ENCODE measurements around the gene MICAL3.
"Not testable (repeated sequence)": the region's sequence is repeated elsewhere in the genome, so short reads cannot be mapped to it uniquely, and the experiment has no call there.

Gene MICAL3

GRCh38 chr22:18028817-18029527 is 4.6 kb upstream of the MICAL3 start:
- DNase-seq = no peak

DNA sequence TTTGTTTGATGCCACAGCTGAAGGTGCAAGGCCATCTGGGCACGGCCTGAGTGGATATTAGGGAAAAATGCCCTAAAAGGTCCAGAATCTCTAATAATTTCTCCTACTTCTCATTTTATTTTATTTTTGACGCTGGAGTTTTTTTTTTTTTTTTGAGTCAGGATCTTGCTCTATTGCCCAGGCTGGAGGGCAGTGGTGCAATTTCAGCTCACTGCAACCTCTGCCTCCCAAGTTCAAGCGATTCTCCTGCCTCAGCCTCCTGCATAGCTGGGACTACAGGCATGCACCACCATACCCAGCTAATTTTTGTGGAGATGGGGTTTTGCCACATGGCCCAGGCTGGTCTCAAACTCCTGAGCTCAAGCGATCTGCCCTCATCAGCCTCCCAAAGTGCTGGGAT is 1.5 kb upstream of the MICAL3 start:
- DNase-seq = not testable (repeated sequence)

DNA sequence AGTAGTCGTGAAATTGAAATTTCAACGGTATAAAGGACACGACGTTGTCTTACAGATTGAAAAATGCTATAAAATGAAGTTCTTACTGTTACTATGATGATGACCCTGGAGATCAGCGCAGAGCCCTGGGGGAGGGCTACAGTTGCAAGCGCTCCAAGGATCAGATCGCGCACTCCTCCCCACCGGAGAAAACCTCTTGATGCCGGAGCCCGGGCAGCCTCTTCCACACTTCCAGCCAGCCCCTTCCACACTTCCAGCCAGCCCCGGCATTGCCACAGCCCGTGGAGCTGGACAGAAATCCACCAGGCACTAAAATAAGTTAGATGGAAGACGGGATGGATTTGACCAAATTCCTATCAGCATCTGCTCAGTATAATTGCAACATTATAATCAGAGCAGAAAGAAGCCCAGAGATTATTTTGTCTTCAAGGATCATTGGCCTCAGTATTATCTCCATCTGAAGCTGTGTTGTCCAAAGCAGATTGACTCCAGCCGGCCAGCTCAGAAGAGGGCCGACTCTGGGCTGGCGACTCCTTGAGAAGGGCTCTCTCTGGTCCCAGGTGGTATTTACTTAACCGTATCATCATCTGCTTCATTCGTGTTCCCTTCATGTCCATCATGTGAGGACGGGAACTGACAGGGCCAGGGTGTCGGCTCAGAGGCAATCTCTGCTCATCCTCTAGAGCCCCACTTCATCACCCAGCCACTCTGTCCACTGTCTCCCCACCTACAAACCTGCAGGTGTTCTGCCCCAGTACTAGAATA is 777 bp upstream of the MICAL3 start:
- DNase-seq = no peak

DNA sequence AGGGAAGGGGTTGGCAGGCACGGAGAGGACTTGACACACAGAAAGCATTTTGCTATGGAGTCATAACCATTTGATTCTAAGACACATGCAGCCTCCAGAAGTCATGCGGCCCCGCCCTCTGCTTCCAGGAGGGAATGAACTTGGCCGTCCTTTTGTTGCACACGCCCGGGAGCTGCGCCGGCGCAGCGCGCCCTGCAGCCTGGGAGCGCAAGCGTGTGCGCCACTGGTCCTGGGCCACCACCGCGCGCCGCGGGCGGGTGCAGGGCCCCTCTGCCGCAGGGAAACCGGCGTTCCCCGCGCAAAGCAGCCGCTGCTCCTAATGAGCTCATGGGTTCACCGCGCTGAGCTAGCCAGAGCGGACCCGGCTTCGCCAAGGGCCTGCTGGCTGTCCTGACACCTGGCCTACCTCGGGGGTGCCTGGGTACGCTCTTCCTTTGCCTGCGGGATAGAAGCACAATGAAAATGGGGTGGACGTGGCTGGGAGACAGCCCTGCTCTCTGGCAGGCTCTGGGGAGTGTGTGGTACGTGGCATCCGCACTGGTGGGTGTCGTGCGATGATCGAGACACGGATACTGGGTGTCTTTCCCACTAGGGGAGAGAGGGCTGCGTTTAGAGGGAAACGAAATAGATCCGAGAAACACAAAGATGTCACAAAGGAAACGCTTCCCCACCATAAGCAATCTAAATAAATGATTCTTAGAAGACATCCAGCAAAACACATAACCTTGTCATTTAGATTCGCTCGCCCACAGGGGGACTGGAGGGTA is 669 bp downstream of the MICAL3 start:
- peak; percentile 67 for DNase-seq

- no peak for DNase-seq
Measured at GRCh38 chr22:18022876-18023275, 1.5 kb downstream of the MICAL3 start.

- no peak for DNase-seq
Measured at GRCh38 chr22:18021431-18021830, 2.9 kb downstream of the MICAL3 start.

DNA sequence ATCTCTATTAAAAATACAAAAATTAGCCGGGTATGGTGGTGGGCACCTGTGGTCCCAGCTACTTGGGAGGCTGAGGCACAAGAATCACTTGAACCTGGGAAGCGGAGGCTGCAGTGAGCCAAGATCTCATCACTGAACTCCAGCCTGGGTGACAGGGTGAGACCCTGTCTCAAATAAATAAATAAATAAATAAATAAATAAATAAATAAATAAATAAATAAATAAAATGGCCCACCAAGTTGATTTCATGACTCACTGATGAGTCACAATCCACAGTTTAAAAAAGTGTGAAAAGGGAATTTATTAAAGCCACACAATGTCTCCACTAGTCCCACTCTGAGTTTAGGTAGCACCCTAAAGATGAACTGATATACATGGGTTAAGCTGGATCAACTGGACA is 3.6 kb downstream of the MICAL3 start:
- not testable (repeated sequence) for DNase-seq

- DNase-seq = no peak
Measured at GRCh38 chr22:18013947-18014346, 10.4 kb downstream of the MICAL3 start.

DNA sequence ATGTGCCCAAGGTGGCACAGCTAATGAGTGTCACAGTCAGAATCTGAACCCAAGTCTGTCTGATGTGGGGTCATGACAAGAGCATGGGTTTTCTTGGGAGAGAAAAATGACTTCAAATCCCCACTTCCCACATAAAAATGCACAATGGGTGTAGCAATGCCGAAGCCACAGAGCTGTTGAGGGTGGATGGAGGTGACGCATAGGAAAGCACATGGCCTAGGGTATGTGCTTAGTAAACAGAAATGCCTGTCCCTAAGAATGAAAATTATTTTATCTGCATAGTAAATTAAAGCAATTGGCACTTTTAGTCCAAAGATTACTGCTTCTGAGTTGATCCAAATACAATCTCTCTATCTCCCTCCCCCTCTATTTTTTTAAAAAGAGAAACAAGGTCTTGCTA is 10.9 kb downstream of the MICAL3 start:
- DNase-seq = no peak

DNA sequence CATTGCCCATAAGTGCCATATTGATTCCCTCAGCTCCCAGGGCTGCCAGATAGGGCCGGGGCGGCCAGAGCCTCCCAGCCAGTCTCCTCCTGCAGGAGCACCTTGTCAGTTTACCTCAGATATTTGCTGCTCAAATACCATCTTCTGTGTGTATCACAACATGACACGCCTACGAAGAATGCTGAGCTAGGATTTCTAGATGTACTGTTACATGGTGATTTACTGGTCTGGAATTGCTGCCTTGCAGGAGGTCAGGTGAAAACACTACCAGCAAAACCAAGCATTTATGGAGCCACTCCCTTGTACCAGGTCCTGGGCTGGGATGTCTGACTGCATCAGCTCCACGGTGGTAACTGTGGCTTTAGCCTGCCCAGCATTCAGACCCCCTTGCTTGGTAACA is 11.8 kb downstream of the MICAL3 start:
- DNase-seq = no peak

DNA sequence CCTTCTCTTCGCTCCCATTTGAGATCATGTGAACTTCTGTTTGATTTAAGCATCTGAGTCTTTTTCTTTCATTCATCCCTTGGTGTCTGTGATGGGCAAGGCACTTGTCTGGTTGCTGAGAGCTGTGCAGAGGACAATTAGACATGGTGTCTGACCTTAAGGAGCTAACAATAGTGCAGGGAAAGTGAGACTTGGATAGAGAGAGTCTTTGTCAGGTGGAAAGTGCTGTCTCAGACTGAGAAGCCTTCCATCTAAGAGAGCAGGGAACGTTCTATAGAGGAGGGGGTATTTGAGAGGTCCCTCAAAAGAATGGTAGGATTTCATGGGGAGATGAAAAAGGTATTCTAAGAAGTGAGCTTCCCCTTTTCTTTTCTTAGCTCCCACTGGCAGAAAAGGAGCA is 14.1 kb downstream of the MICAL3 start:
- DNase-seq = no peak

- DNase-seq = no peak
Measured at GRCh38 chr22:18008136-18008535, 16.2 kb downstream of the MICAL3 start.

DNA sequence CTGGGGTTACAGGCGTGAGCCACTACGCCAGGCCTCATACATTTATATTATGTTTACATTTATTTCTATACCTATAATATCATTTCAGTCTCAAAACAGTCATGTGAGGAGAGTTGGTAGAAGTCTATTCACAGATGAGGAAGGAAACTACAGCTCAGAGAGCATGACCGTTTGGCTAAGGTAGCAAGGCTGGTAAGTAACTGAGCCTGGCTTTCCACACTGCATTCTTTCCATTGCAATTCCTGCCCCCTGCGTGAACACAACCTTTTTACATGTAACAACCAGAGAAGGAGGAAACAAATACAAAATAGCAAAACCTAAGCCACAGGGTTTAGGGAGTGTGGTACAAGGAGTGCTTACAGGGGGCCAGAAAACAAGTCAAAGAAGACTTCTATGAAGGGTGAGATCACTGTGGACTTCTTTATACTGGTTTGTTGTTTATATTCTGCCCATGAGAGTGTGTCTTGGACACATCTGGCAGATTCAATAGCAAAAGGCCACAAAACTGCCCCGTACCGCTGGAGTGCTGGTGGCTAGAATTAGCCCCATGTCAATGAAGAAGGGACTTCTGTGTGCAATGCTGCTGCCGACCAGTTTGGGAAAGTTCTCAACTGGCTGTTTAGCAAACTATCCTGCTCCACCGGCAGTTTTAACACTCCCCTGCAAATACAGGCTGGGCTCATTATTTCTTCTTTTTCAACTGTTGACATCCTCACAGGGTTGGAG is 19.0 kb downstream of the MICAL3 start:
- DNase-seq = no peak

DNA sequence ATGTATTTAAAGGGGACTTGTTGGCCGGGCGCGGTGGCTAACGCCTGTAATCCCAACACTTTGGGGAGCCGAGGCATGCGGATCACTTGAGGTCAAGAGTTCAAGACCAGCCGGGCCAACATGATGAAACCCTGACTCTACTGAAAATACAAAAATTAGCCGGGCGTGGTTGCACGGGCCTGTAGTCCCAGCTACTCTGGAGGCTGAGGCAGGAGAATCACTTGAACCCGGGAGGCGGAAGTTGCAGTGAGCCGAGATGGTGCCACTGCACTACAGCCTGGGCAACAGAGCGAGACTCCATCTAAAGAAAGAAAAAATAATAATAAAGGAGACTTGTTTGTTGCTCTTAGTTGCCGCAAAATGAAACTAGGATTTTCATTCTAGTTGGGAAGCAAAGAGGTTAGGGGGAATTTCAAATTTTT is 22.5 kb downstream of the MICAL3 start:
- not testable (repeated sequence) for DNase-seq

DNA sequence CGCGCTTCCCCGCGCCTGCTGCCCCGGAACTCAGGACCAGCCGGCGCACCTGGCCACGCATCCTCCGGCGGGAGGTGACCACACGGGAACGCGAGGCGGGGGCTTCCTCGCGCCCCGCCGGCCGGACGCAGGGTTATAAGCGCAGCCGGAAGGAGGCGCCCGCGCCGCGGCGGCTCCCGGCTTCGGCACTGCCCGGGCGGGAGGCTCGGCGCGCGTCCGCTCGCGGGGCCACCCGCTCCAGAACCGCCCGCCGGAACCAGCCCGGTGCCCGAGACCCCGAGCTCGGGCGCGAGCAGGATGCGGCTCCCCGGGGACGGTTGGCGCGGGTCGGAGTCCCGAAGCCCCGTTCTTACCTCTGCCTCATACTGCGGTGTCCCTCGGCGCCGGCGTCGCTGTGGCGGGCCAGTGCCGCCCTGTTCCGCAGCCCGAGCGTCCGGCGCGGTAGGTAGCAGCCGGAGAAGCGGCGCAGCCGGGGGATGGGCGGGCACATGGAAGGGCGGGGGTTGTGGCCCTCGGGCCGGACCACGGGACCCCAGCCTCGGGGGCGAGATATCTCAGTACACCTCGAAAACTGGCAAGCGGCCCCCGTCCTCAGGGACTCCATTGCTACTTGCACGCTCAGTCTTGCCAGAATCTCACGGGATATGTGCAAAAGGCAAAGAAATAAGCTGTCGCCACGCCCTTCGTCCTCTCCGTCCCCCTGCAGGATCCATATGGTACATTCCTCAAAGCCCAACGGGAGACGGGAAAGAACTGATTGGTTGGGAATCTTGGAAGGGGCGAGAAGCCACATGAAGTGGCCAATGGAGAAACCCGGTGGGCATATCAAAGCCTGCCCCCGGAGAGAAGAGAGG is 23.1 kb downstream of the MICAL3 start:
- DNase-seq = peak; percentile 93

DNA sequence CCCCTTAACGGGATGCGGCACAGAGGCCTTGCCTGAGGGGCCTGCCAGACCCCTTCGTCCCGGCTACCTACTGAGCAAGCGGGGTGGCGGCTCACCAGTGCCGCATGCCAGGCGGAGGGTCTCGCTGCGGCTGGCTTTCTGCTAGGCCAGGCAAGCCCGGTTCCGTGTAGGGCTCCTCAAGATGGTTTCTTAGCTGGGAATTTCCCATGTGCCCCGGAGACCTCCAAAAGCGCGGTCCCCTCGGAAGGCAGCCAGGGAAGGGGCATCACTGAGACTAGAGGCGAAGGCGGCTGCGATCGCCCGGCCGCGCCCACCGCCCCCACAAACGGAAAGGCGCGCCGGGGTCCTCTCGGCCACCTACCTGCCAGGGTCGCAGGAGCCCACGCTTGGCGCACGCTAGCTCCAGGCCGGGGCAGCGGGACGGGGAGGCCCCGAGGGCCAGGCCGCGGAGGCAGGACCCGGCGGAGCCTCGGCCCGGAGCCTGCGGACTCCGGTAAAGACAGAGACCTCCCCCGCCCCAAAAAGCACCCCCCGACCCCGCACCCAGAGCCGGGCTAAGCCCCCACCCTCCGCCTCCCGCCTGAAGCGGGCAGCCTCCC is 23.8 kb downstream of the MICAL3 start:
- no peak for DNase-seq

DNA sequence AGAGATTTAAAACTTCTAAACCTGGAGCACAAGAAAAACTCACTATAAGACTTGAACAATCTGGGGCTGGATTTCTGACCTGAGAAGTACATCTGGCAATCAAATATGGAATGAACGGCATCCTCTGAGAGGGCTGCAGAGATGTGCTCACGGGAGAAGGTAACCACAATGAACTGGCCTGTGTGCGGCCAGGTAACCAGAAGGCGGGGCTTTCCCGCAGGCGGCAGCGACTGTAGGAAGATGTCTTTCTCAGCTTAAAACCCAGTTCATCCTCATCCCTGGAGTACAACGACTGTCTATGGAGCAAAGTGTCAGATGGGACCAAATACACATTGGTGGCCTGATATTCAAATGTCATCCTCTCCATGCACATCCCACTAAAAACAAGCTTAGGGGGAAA is 24.5 kb downstream of the MICAL3 start:
- no peak for DNase-seq

DNA sequence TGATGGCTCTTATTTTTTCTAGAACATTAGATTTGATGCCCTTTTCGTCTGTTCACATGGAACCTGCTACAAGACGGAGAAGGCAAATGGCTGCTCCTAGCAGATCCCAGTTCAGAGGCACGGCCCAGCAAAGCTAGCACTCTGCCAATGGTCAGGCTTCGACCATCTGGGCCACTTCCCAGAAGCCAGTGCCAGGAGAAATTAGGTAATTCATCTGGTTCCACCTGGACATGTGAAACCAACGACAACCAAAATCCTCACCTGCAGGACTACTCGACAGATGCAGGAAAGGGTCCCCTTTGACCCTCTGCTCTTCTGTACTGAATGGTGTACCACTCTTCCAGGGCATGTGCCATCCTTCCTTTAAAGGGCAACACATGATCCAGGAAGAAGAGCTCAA is 25.4 kb downstream of the MICAL3 start:
- no peak for DNase-seq

DNA sequence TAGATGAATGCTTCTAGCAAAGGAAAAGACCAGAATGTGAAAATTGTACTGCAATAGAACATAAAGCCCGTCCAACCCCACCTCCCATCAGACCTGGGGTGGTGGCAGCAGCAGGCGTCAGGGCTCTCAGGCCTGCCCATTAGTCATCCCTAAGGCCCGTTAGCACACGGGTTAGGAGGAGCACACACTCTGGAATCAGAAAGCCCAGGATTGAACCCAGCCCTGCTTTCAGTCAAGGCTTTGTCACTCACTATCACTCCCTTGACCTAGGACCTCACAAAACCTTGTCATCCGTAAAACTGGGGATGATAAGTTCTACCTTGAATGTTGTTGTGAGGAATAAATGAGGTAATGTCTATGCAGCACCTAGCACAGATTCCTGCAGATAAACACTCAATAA is 26.9 kb downstream of the MICAL3 start:
- DNase-seq = no peak

- DNase-seq = not testable (repeated sequence)
Measured at GRCh38 chr22:17995256-17995655, 29.1 kb downstream of the MICAL3 start.

GRCh38 chr22:17994424-17995108 is 29.8 kb downstream of the MICAL3 start:
- no peak for DNase-seq
